Hepatocyte (in vitro differentiated cells): Measurements from ENCODE around the gene SLX4IP. TPM values are rescaled to one million over a fixed set of nuclear protein-coding genes. Genes with fewer than 3 reads are reported as not detected.

Source experiments
- DNase-seq: peaks from one replicate; pipeline ENCODE4 v3.0.0-alpha.2; 2016; ENCODE audit warnings: low spot score
- H2AFZ ChIP-seq: fragments of 200-600 bp; sonication (generic); 2 replicates; pipeline ENCODE4 v1.6.0; 2016; ENCODE audit warnings: antibody characterized with exemption, mild to moderate bottlenecking
- H3K27ac ChIP-seq: fragments of 200-600 bp; sonication (generic); 2 replicates; pipeline ENCODE4 v1.5.1; 2016; ENCODE audit warnings: mild to moderate bottlenecking
- H3K27me3 ChIP-seq: fragments of 200-600 bp; sonication (generic); 2 replicates; pipeline ENCODE4 v1.6.1; 2016
- H3K36me3 ChIP-seq: fragments of 200-600 bp; sonication (generic); replicated peaks from 2 replicates; pipeline ENCODE4 v1.5.1; 2016; ENCODE audit warnings: low read depth; ENCODE audit not compliant: insufficient read depth
- H3K4me1 ChIP-seq: fragments of 200-600 bp; sonication (generic); 2 replicates; pipeline ENCODE4 v1.5.1; 2016; ENCODE audit warnings: mild to moderate bottlenecking, moderate library complexity; ENCODE audit not compliant: insufficient read depth
- H3K4me2 ChIP-seq: fragments of 200-600 bp; sonication (generic); 2 replicates; pipeline ENCODE4 v1.6.0; 2016
- H3K4me3 ChIP-seq: fragments of 200-600 bp; sonication (generic); 2 replicates; pipeline ENCODE4 v1.5.1; 2016; ENCODE audit warnings: mild to moderate bottlenecking
- H3K79me2 ChIP-seq: fragments of 200-600 bp; sonication (generic); 2 replicates; pipeline ENCODE4 v1.6.0; 2017; ENCODE audit warnings: mild to moderate bottlenecking
- H3K9me2 ChIP-seq: fragments of 200-600 bp; sonication (generic); replicated peaks from 2 replicates; pipeline ENCODE4 v1.6.0; 2017; ENCODE audit warnings: mild to moderate bottlenecking; ENCODE audit not compliant: insufficient read depth
- H3K9me3 ChIP-seq: fragments of 200-600 bp; sonication (generic); 2 replicates; pipeline ENCODE4 v1.5.1; 2016; ENCODE audit warnings: low read depth, mild to moderate bottlenecking
- H4K20me1 ChIP-seq: fragments of 200-600 bp; sonication (generic); 2 replicates; pipeline ENCODE4 v1.6.0; 2016; ENCODE audit warnings: mild to moderate bottlenecking; ENCODE audit not compliant: insufficient read depth, poor library complexity, severe bottlenecking
- CTCF ChIP-seq: fragments of 200-600 bp; sonication (generic); IDR thresholded peaks from 2 replicates; pipeline ENCODE4 v1.5.1; 2016; ENCODE audit warnings: antibody characterized with exemption, mild to moderate bottlenecking; ENCODE audit not compliant: poor library complexity
- EZH2 ChIP-seq: fragments of 200-600 bp; sonication (generic); IDR thresholded peaks from 2 replicates; pipeline ENCODE4 v1.6.1; 2016; ENCODE audit warnings: antibody characterized with exemption, mild to moderate bottlenecking, borderline replicate concordance
- EZH2phosphoT487 ChIP-seq: fragments of 200-600 bp; sonication (generic); IDR thresholded peaks from one replicate; pipeline ENCODE4 v1.6.1; 2018; ENCODE audit warnings: antibody characterized with exemption, mild to moderate bottlenecking, low read depth, moderate library complexity; ENCODE audit not compliant: unreplicated experiment, severe bottlenecking
- WGBS: methylation state at CpG from one replicate; pipeline ENCODE4 v1.1.6; 2016; ENCODE audit warnings: low lambda C conversion rate; ENCODE audit errors: missing lambda C conversion rate; 5-methylcytosine and 5-hydroxymethylcytosine counted together
- polyA plus RNA-seq: library from polyadenylated mRNA; unstranded; fragments of >200 nt; fragmentation: Nextera tagmentation; extraction: Ambion mirVana; gene quantifications from 2 replicates; pipeline ENCODE4 v1.2.1, GENCODE V29; 2016
- total RNA-seq: library from RNA; depleted of rRNA; stranded (reverse); fragments of >200 nt; gene quantifications from 2 replicates; pipeline ENCODE4 v1.2.3, GENCODE V29; 2014

SLX4IP gene
- total and polyA plus RNA-seq, 2 experiments from 2014 or later = 2.9 to 5.7 TPM

GRCh38 chr20:10573273-10573950, 138.3 kb downstream of the SLX4IP start:
- peak overlapping the region; percentile 69 for H3K27ac ChIP-seq
- H3K4me2 ChIP-seq = peak overlapping the region; percentile 10
- peaks cover 19% of the 10 kb centered on the region for H3K4me1 ChIP-seq
- TF ChIP-seq CTCF (no peak), EZH2phosphoT487 (no peak), EZH2 (no peak)
- no peaks in the 10 kb centered on the region for H3K36me3 ChIP-seq
- no peak overlapping the region for H2AFZ ChIP-seq
- H4K20me1 ChIP-seq = no peaks in the 10 kb centered on the region
- 66% methylated on average over 2 of the region's 2 CpGs for WGBS
- H3K9me3 ChIP-seq = no peaks in the 10 kb centered on the region
- H3K79me2 ChIP-seq = no peaks in the 10 kb centered on the region
- H3K9me2 ChIP-seq = no peaks in the 10 kb centered on the region
- no peak for DNase-seq
- H3K27me3 ChIP-seq = no peaks in the 10 kb centered on the region
- no peak overlapping the region for H3K4me3 ChIP-seq

- H3K27me3 ChIP-seq = no peaks in the 10 kb centered on the region
- no peaks in the 10 kb centered on the region for H3K79me2 ChIP-seq
- no peak overlapping the region for H2AFZ ChIP-seq
- no peaks in the 10 kb centered on the region for H3K36me3 ChIP-seq
- no peak for TF ChIP-seq EZH2
- TF ChIP-seq EZH2phosphoT487 = no peak
- TF ChIP-seq CTCF = no peak
- H3K9me3 ChIP-seq = no peaks in the 10 kb centered on the region
- no peak for DNase-seq
- no peaks in the 10 kb centered on the region for H3K9me2 ChIP-seq
- peak overlapping the region; percentile 69 for H3K27ac ChIP-seq
- WGBS = 55% methylated on average over 1 of the region's 1 CpG
- no peaks in the 10 kb centered on the region for H4K20me1 ChIP-seq
- peaks cover 19% of the 10 kb centered on the region for H3K4me1 ChIP-seq
- no peak overlapping the region for H3K4me3 ChIP-seq
- H3K4me2 ChIP-seq = no peak overlapping the region
Measured at GRCh38 chr20:10573951-10574339, 138.8 kb downstream of the SLX4IP start.

GRCh38 chr20:10576411-10577090, 141.4 kb downstream of the SLX4IP start:
- Histone ChIP-seq H3K4me2 (no peak overlapping the region), H3K27me3 (no peaks in the 10 kb centered on the region), H3K9me2 (no peaks in the 10 kb centered on the region), H3K9me3 (no peaks in the 10 kb centered on the region), H3K79me2 (no peaks in the 10 kb centered on the region), H3K4me3 (no peak overlapping the region), H3K4me1 (peaks cover 13% of the 10 kb centered on the region), H4K20me1 (no peaks in the 10 kb centered on the region), H3K27ac (no peak overlapping the region), H2AFZ (no peak overlapping the region), H3K36me3 (no peaks in the 10 kb centered on the region)
- WGBS = 94% methylated on average over 3 of the region's 3 CpGs
- DNase-seq = no peak
- TF ChIP-seq EZH2 (no peak), EZH2phosphoT487 (no peak), CTCF (no peak)
